Measurements from ENCODE around the gene PPFIA3. TPM values are rescaled to one million over a fixed set of nuclear protein-coding genes. Genes with fewer than 3 reads are reported as not detected.

Gene PPFIA3
- total and polyA plus RNA-seq, 2 of the 4 experiments (the other 2 are of a cell fraction): 0.90 to 2.4 TPM

DNA sequence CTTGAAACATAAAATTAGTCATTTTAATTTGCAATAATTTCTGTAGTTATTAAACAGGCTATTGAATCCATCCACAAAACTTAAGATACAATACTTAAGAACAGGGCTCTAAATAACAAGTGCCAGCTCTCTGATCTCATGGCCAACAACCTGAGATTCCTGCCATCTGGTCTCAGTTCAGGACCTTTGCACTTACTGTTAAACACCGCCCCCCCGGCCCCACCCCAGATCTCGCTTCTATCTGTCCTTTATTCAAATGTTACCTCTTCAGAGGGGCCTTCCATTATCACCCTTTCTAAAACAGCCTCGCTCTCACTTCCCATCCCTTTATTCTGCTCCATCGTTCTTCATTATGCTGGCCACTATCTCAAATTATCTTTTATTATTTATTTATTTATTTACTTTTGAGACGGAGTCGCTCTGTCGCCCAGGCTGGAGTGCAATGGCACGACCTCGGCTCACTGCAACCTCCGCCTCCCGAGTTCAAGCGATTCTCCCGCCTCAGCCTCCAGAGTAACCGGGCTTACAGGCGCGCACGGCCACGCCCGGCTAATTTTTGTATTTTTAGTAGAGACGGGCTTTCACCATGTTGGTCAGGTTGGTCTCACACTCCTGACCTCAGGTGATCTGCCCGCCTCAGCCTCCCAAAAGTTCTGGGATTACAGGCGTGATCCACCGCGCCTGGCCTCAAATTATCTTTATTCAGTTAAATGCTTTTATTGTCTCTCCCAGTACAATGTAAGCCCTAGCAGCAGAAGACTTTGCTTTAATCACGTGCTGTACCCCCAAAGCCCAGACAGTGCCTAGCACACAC lies 34.9 kb upstream of the PPFIA3 start:
- ATAC-seq (ENCODE audit: low read depth): no peak
- H3K36me3 ChIP-seq (ENCODE audit: control insufficient read depth, insufficient read depth, low read length): peaks cover 15% of the 10 kb centered on the region
- 0 out of 3 replicates have a peak overlapping the region, but pooled peaks have one; percentile 1 for H2BK15ac ChIP-seq (ENCODE audit: low read depth, low read length)
- H3K9me3 ChIP-seq (ENCODE audit: control insufficient read depth, insufficient read depth, low read length): no peaks in the 10 kb centered on the region
- H3K4ac ChIP-seq (ENCODE audit: low read depth, low read length): peak overlapping the region; percentile 93
- no TSS peak for BruUV-seq (replicated peaks)
- CTCF ChIA-PET: no interaction called here
- peak overlapping the region; percentile 82 to 99 for H4K8ac ChIP-seq (ENCODE audit: low read depth in 2 of 2, low read length in 2 of 2)
- peak overlapping the region; percentile 69 for H3K4me3 ChIP-seq (ENCODE audit: insufficient read depth, low read depth, low read length)
- H3K9me1 ChIP-seq (ENCODE audit: insufficient read depth, low read length): 0 out of 2 replicates have a peak, but pooled peaks cover 2% of the 10 kb centered on the region
- peak overlapping the region; percentile 67 for H2AK5ac ChIP-seq (ENCODE audit: low read depth, low read length)
- peak overlapping the region; percentile 64; the same call in 1 of the 2 replicates for H3K23ac ChIP-seq (ENCODE audit: low read depth, low read length)
- in situ Hi-C loops (cut with MboI; ENCODE audit: low sequenced_read_pairs): no loop called here
- H3K9ac ChIP-seq (ENCODE audit: low read depth, low read length): peak overlapping the region; percentile 79
- H2BK20ac ChIP-seq (ENCODE audit: low read depth, low read length): no peak overlapping the region
- peak overlapping the region; percentile 66 for H3K27ac ChIP-seq (ENCODE audit: insufficient read depth, low read length)
- peaks cover 0 to 26% of the 10 kb centered on the region in 2 experiments; a peak in 2 of 4 replicates for H3K79me1 ChIP-seq (ENCODE audit: low read depth in 1 of 2, low read length in 2 of 2)
- H4K20me1 ChIP-seq (ENCODE audit: insufficient read depth, low read length): peaks cover 36% of the 10 kb centered on the region
- H3K18ac ChIP-seq (ENCODE audit: low read depth, low read length): peak overlapping the region; percentile 77
- DNase-seq: no peak
- peak overlapping the region; percentile 39; the same call in 1 of the 2 replicates for H2BK120ac ChIP-seq (ENCODE audit: low read depth, low read length)
- H3K14ac ChIP-seq (replicated peaks; ENCODE audit: low read depth, low read length): peak overlapping the region; percentile 95
- peak overlapping the region; percentile 95 for H4K91ac ChIP-seq (ENCODE audit: insufficient read depth, low read depth, low read length)
- H4K5ac ChIP-seq (ENCODE audit: low read depth, low read length): peak overlapping the region; percentile 95
- H2AK9ac ChIP-seq (replicated peaks; ENCODE audit: low read depth, low read length, poor library complexity): peak overlapping the region; percentile 92
- H2AFZ ChIP-seq (replicated peaks; ENCODE audit: low read length, poor library complexity): peak overlapping the region; percentile 88
- WGBS, 2 experiments (ENCODE audit: extremely low coverage in 2 of 2, insufficient read length in 1 of 2): 71 to 100% methylated on average over 1 to 16 of the region's 26 CpGs
- H3K4me2 ChIP-seq (ENCODE audit: low read depth, low read length): peak overlapping the region; percentile 83
- intact Hi-C loops (cut with micrococcal nuclease): no loop called here
- POLR2A ChIA-PET (ENCODE audit: unreplicated experiment): interaction anchor here (0.6 kb wide), 1 partner anchor 48 kb away, joined by 4 read pairs; no protein-coding TSS in a partner anchor
- H3K56ac ChIP-seq (ENCODE audit: extremely low read depth, insufficient read depth, low read length): peak overlapping the region; percentile 51
- dilution Hi-C loops (cut with HindIII; ENCODE audit: low sequenced_read_pairs, unreplicated experiment): no loop called here
- peaks cover 6% of the 10 kb centered on the region for H3K4me1 ChIP-seq (ENCODE audit: control insufficient read depth, insufficient read depth, low read length)
- no peaks in the 10 kb centered on the region for H3K27me3 ChIP-seq (ENCODE audit: control insufficient read depth, insufficient read depth, low read length)
- H2BK5ac ChIP-seq (ENCODE audit: low read depth, low read length, poor library complexity, severe bottlenecking): peak overlapping the region; percentile 79
- TF ChIP-seq MAFK (IDR thresholded peaks at IDR 0.05; ENCODE audit: low read depth, low read length) (no peak), CEBPB (IDR thresholded peaks at IDR 0.05; ENCODE audit: low read depth, low read length) (no peak), FOS (IDR thresholded peaks at IDR 0.05; ENCODE audit: low read depth, low read length) (no peak), SMC3 (IDR thresholded peaks at IDR 0.05; ENCODE audit: low read depth, low read length) (no peak), POLR2A (IDR thresholded peaks at IDR 0.05; ENCODE audit: low read depth, low read length) (no peak), CHD1 (IDR thresholded peaks at IDR 0.05; ENCODE audit: low read depth, low read length) (no peak), RFX5 (IDR thresholded peaks at IDR 0.05; ENCODE audit: low read depth, low read length) (no peak), RAD21 (IDR thresholded peaks at IDR 0.05; ENCODE audit: low read length) (no peak), MXI1 (IDR thresholded peaks at IDR 0.05; ENCODE audit: borderline replicate concordance, low read depth, low read length) (no peak), BHLHE40 (IDR thresholded peaks at IDR 0.05; ENCODE audit: low read depth, low read length) (no peak), MAZ (IDR thresholded peaks at IDR 0.05; ENCODE audit: borderline replicate concordance, low read depth, low read length) (no peak), NFE2L2 (IDR thresholded peaks at IDR 0.05; ENCODE audit: low read depth, low read length) (no peak)
- TF ChIP-seq, protein P1, sequence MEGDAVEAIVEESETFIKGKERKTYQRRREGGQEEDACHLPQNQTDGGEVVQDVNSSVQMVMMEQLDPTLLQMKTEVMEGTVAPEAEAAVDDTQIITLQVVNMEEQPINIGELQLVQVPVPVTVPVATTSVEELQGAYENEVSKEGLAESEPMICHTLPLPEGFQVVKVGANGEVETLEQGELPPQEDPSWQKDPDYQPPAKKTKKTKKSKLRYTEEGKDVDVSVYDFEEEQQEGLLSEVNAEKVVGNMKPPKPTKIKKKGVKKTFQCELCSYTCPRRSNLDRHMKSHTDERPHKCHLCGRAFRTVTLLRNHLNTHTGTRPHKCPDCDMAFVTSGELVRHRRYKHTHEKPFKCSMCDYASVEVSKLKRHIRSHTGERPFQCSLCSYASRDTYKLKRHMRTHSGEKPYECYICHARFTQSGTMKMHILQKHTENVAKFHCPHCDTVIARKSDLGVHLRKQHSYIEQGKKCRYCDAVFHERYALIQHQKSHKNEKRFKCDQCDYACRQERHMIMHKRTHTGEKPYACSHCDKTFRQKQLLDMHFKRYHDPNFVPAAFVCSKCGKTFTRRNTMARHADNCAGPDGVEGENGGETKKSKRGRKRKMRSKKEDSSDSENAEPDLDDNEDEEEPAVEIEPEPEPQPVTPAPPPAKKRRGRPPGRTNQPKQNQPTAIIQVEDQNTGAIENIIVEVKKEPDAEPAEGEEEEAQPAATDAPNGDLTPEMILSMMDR (conservative IDR thresholded peaks at IDR 0.05; ENCODE audit: low read depth, low read length): no peak
- TF ChIP-seq, protein P2, sequence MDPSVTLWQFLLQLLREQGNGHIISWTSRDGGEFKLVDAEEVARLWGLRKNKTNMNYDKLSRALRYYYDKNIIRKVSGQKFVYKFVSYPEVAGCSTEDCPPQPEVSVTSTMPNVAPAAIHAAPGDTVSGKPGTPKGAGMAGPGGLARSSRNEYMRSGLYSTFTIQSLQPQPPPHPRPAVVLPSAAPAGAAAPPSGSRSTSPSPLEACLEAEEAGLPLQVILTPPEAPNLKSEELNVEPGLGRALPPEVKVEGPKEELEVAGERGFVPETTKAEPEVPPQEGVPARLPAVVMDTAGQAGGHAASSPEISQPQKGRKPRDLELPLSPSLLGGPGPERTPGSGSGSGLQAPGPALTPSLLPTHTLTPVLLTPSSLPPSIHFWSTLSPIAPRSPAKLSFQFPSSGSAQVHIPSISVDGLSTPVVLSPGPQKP (IDR thresholded peaks at IDR 0.05; ENCODE audit: borderline replicate concordance, low read depth, low read length): no peak
